Mesenteric fat pad (tissue), 1 donor: Measurements from ENCODE around the gene FASN. TPM values are rescaled to one million over a fixed set of nuclear protein-coding genes. Genes with fewer than 3 reads are reported as not detected.
"Not testable (repeated sequence)": the region's sequence is repeated elsewhere in the genome, so short reads cannot be mapped to it uniquely, and the experiment has no call there.

Experiments
- DNase-seq: peaks from one replicate; pipeline ENCODE4 v3.0.0-alpha.2; 2020; ENCODE audit warnings: low spot score
- total RNA-seq: library from RNA; stranded (reverse); fragmentation: NEBNext Ultra II Directional; extraction: Animal tissue kit (Norgen Biotek cat#: 25700); gene quantifications from one replicate; pipeline ENCODE4 v1.2.1, GENCODE V29; 2021
- donor health status: DM: yes; HTN: yes; CAD: no.

Gene FASN
- total RNA-seq, 1 donor from 2014 or later, result 1,109 TPM

- no peak for DNase-seq
These were observed 50.7 kb downstream of the FASN start for GRCh38 chr17:82047379-82047778.

GRCh38 chr17:82046903-82047302 is 51.1 kb downstream of the FASN start:
- DNase-seq, result no peak

- no peak for DNase-seq
These were observed 52.0 kb downstream of the FASN start for GRCh38 chr17:82045936-82046484.

- DNase-seq, result no peak
These were observed 54.5 kb downstream of the FASN start for GRCh38 chr17:82043507-82043906.

- DNase-seq, result no peak
These were observed 55.4 kb downstream of the FASN start for GRCh38 chr17:82042649-82043048.

- no peak for DNase-seq
These were observed 56.8 kb downstream of the FASN start for GRCh38 chr17:82041144-82041814.

GRCh38 chr17:82039695-82040299 is 58.2 kb downstream of the FASN start:
- DNase-seq, result no peak

GRCh38 chr17:82038796-82039409 is 59.1 kb downstream of the FASN start:
- DNase-seq, result not testable (repeated sequence)

GRCh38 chr17:82037889-82038195 is 60.2 kb downstream of the FASN start:
- no peak for DNase-seq

- peak; percentile 98 for DNase-seq
These were observed 60.7 kb downstream of the FASN start, which contains the start of gene DCXR for GRCh38 chr17:82037092-82037888. TSS of gene DCXR (minus strand) at chr17:82037697. CDS start at chr17:82037682, 15 bp downstream.

GRCh38 chr17:82036634-82037091 is 61.4 kb downstream of the FASN start:
- DNase-seq, result no peak

- no peak for DNase-seq
These were observed 61.9 kb downstream of the FASN start for GRCh38 chr17:82035956-82036633.

- no peak for DNase-seq
These were observed 62.5 kb downstream of the FASN start for GRCh38 chr17:82035488-82035887.

GRCh38 chr17:82034371-82035011 is 63.5 kb downstream of the FASN start:
- DNase-seq, result no peak

- no peak for DNase-seq
These were observed 64.5 kb downstream of the FASN start for GRCh38 chr17:82033359-82034085.

GRCh38 chr17:82031885-82032627 is 66.0 kb downstream of the FASN start:
- DNase-seq, result no peak

GRCh38 chr17:82031303-82031884 is 66.6 kb downstream of the FASN start, which contains the start of gene RAC3:
TSS of gene RAC3 (plus strand) at chr17:82031678. CDS start at chr17:82031762, 84 bp downstream.
- no peak for DNase-seq
